ENCODE data around the gene CACNB4.
"Not testable (repeated sequence)": the region's sequence is repeated elsewhere in the genome, so short reads cannot be mapped to it uniquely, and the experiment has no call there.

The CACNB4 gene

DNA sequence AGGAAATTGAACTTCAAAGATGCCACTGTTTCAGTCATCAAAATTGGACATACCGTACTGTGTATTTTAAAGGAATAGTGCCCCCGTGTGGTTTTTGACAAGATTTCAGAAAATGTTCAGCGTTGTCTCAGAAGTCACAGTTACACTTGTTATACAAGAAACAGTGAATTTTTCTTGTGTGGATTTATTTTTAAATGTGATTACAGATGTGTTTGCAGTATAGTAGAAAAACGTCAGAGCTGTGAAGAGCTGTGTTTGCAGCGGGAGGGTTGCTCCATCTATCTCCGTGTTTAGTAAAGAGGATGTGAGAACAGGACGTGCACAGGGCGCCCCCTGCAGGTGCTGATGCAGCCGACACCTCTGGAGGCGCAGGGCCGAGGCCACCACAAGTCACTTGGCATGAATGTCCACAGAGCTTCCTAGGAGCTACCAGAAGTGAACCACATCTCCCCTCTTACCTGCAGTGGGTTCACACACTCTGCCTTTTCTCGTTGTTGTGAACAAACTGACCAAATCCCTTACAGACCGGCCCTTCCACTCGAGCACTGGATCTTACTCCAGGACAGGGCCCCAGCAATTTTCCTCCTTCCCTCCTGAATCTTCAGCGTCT lies 73.1 kb downstream of the CACNB4 start:
- no peak overlapping the region for H3K4me3 ChIP-seq (replicated peaks; ENCODE audit: low read depth, low read length)
- DNase-seq (ENCODE audit: extremely low read depth, low read depth) = peak; percentile 36
- TF ChIP-seq, protein P1, sequence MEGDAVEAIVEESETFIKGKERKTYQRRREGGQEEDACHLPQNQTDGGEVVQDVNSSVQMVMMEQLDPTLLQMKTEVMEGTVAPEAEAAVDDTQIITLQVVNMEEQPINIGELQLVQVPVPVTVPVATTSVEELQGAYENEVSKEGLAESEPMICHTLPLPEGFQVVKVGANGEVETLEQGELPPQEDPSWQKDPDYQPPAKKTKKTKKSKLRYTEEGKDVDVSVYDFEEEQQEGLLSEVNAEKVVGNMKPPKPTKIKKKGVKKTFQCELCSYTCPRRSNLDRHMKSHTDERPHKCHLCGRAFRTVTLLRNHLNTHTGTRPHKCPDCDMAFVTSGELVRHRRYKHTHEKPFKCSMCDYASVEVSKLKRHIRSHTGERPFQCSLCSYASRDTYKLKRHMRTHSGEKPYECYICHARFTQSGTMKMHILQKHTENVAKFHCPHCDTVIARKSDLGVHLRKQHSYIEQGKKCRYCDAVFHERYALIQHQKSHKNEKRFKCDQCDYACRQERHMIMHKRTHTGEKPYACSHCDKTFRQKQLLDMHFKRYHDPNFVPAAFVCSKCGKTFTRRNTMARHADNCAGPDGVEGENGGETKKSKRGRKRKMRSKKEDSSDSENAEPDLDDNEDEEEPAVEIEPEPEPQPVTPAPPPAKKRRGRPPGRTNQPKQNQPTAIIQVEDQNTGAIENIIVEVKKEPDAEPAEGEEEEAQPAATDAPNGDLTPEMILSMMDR (IDR thresholded peaks at IDR 0.05; ENCODE audit: low read depth, low read length, missing control alignments) = peak; percentile 99

DNA sequence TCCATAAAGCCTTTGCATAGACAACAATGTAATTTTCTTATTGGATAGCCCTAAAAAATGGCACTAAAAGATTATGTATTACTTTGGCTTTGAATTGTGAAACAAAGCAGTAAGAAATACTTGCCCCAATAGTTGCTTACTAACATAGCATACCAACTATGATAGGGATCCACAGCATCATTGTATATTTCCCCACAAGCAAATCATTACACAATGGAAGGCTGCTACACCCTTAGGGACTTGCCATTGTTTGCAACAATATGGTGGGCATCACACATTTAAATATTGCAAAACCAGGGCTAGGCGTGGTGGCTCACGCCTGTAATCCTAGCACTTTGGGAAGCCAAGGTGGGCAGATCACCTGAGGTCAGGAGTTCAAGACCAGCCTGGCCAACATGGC lies 74.4 kb downstream of the CACNB4 start:
- TF ChIP-seq, protein P1 (IDR thresholded peaks at IDR 0.05; ENCODE audit: low read depth, low read length, missing control alignments) = no peak
- no peak overlapping the region for H3K4me3 ChIP-seq (replicated peaks; ENCODE audit: low read depth, low read length)
- no peak for DNase-seq (ENCODE audit: extremely low read depth, low read depth)

DNA sequence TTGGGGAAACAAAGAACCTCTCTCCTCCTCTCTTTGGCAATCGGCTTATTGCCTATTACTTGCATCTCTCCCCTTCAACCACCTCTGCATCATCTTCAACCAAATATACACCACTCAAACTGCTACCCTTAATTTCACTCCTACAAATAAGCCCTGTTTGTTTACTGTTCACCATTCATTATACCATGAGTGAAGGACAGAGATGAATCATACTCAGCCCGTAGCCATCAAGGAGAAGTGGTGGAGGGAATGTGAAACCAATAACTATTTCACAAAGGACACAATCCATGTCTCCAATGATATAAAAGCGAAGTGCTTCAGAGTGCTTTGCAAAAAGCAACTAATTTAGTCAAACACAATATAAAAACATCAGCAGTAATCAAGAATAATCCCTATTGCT lies 76.8 kb downstream of the CACNB4 start:
- no peak for DNase-seq (ENCODE audit: extremely low read depth, low read depth)
- TF ChIP-seq, protein P1 (IDR thresholded peaks at IDR 0.05; ENCODE audit: low read depth, low read length, missing control alignments) = no peak
- no peak overlapping the region for H3K4me3 ChIP-seq (replicated peaks; ENCODE audit: low read depth, low read length)

DNA sequence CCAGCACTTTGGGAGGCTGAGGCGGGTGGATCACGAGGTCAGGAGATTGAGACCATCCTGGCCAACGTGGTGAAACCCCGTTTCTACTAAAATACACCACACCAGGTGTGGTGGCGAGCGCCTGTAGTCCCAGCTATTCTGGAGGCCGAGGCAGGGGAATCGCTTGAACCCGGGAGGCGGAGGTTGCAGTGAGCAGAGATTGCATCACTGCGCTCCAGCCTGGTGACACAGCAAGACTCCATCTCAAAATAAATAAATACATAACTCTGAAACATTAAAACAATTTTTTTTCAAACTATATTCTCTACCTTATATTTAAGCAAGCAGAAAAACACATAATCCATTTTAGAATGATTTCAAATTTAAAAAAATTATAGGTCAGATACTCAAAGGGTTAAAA lies 77.8 kb downstream of the CACNB4 start:
- not testable (repeated sequence) for H3K4me3 ChIP-seq (replicated peaks; ENCODE audit: low read depth, low read length); DNase-seq (ENCODE audit: extremely low read depth, low read depth)

DNA sequence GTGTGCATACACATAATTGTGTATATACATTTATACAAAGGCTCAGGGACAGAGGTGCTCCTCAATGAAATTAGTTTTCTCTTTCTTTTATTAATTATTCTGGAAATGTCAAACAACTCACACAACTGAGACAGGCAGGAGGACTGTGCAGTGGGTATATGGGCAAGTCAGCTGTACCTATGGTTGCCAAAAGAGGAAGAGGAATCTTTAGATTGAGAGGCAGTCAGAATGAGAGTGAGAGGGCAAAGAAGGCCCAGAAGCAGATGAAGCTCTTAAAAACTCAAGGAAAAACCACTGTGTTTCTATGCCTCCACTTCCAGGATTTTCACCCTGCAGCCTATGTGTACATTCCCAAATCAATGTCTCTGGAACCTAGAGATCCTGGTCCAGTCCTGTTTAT lies 79.1 kb downstream of the CACNB4 start:
- TF ChIP-seq, protein P1 (IDR thresholded peaks at IDR 0.05; ENCODE audit: low read depth, low read length, missing control alignments) = no peak
- DNase-seq (ENCODE audit: extremely low read depth, low read depth) = no peak
- H3K4me3 ChIP-seq (replicated peaks; ENCODE audit: low read depth, low read length) = no peak overlapping the region

DNA sequence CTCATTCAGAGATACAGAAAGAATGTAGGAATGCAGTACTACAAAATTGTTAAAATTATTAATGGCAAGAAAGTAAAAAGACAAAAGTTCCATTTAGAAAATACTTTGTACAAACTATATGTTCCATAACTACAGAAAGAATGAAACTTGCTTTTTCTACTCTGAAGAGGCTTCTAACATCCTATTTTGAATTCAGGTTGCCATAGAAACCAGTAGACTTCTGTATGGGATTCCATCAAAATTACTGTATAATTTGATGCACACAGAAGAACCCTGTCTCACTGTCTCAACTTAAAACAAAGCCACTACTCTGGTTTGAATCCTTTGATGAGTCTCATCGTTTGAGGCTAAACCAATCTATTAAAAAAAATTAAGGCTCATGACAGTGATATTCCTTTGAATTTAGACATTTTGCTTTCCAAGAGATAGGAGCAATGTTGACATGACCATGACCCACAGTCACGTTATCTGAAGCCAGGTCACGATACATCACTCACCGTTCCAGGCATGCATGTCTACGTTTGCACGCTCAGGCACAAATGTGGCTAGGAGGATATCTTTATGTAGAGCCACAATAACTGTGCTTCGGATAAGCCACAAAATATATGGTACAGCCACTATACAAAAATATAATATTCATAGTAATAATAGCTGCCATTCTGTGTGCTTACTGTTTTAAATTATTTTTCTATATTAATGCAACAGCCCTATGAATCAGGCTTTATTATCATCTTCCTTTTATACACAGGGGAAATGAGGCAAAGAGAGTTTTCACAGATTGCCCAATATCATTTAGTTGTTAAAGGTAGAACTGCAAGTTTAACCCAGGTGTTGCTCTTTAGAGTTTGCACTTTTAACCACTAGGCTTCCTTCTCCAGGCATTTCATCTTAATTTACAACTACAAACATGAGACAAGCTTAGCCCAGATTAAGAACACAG lies 82.4 kb downstream of the CACNB4 start:
- no peak for DNase-seq (ENCODE audit: extremely low read depth, low read depth)
- TF ChIP-seq, protein P1 (IDR thresholded peaks at IDR 0.05; ENCODE audit: low read depth, low read length, missing control alignments) = no peak
- H3K4me3 ChIP-seq (replicated peaks; ENCODE audit: low read depth, low read length) = no peak overlapping the region

DNA sequence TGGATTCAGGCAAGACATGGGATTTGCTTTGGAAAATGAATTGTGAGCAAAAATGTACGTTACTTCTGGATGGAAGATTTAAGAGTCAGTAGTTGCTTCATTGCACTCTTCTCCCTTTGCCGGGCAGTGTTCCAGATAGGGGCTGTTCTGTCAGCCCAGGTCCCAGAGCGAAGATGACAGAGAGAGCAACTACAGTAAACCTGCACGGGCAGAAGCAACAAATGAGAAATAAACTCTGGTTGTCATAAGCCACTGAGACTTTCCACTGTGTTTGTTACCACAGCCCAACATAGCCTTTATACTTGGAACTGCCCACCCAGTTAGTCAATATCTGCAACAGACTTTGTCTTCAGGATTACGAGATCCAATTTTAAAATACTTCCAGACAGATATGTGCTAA lies 83.3 kb downstream of the CACNB4 start:
- TF ChIP-seq, protein P1 (IDR thresholded peaks at IDR 0.05; ENCODE audit: low read depth, low read length, missing control alignments) = no peak
- DNase-seq (ENCODE audit: extremely low read depth, low read depth) = no peak
- H3K4me3 ChIP-seq (replicated peaks; ENCODE audit: low read depth, low read length) = no peak overlapping the region
